Sigmoid colon (tissue), 7 donors: ENCODE measurements around the gene TYMP. TPM values are rescaled to one million over a fixed set of nuclear protein-coding genes. Genes with fewer than 3 reads are reported as not detected.

Source experiments
- DNase-seq: peaks from one replicate; pipeline ENCODE4 v3.0.0-alpha.2; 2019
- H3K27ac ChIP-seq, 4 donors: fragments of 200-600 bp; sonication (generic); one replicate each; pipeline ENCODE4 v1.5.1; 2016 to 2019; ENCODE audit warnings: mild to moderate bottlenecking in 1 of 4
- H3K27me3 ChIP-seq, 3 donors: fragments of 200-600 bp; sonication (generic); one replicate each; pipeline ENCODE4 v1.5.1; 2019; ENCODE audit warnings: mild to moderate bottlenecking in 1 of 3
- H3K36me3 ChIP-seq, 4 donors: fragments of 200-600 bp; sonication (generic); one replicate each; pipeline ENCODE4 v1.5.1; 2016 to 2019
- H3K4me1 ChIP-seq, 4 donors: fragments of 200-600 bp; sonication (generic); one replicate each; pipeline ENCODE4 v1.5.1; 2017 to 2019
- H3K4me3 ChIP-seq, 4 donors: fragments of 200-600 bp; sonication (generic); one replicate each; pipeline ENCODE4 v1.5.1; 2017 to 2019; ENCODE audit warnings: mild to moderate bottlenecking in 2 of 4, moderate library complexity in 1 of 4
- H3K9me3 ChIP-seq, 4 donors: fragments of 200-600 bp in 3 of 4; sonication (generic) in 3 of 4; one replicate each; pipeline versions ENCODE4 v1.5.1 to v1.6.1; 2013 to 2019
- EP300 ChIP-seq, 4 donors: sonication (generic); formaldehyde crosslinking; IDR thresholded peaks; one replicate each; pipeline ENCODE4 v1.6.1; 2017; ENCODE audit warnings: antibody characterized with exemption in 4 of 4
- POLR2A ChIP-seq, 2 donors: fragments of 450-650 bp; IDR thresholded peaks; one replicate each; pipeline ENCODE4 v1.6.1; 2016; ENCODE audit warnings: antibody characterized with exemption in 2 of 2, mild to moderate bottlenecking in 2 of 2, moderate library complexity in 2 of 2
- POLR2AphosphoS5 ChIP-seq, 4 donors: sonication (generic); formaldehyde crosslinking; IDR thresholded peaks; one replicate each; pipeline ENCODE4 v1.6.1; 2017; ENCODE audit warnings: antibody characterized with exemption in 4 of 4
- WGBS, 2 donors: extraction: QIAGEN DNeasy Blood & Tissue Kit; methylation state at CpG; one replicate each; pipeline ENCODE4 v1.1.7; 2013; 5-methylcytosine and 5-hydroxymethylcytosine counted together
- intact Hi-C: fragments of 100-400 bp; cut with DNase I; formaldehyde crosslinking; loops from one replicate; pipeline ENCODE4 v1.15.1; 2023
- polyA plus RNA-seq, 3 donors: library from polyadenylated mRNA; stranded (reverse); fragments of 200-250 nt; gene quantifications; one replicate each; pipeline ENCODE4 v1.2.3, GENCODE V29; 2013
- total RNA-seq, 4 donors: library from RNA; depleted of rRNA; stranded (reverse); fragments of >200 nt; gene quantifications; one replicate each; pipeline ENCODE4 v1.1.0, GENCODE V29; 2016
- TF ChIP-seq, protein P1 (sequence below), 4 experiments: fragments of 450-650 bp in 3 of 4; fragments of 200-600 bp in 1 of 4; IDR thresholded peaks; one replicate each; pipeline ENCODE4 v1.5.1; 2016 to 2019; ENCODE audit warnings: antibody characterized with exemption in 4 of 4, mild to moderate bottlenecking in 3 of 4, moderate library complexity in 2 of 4
- donor health status: healthy with polysubstance abuse.
- donor health status: Bipolar disorder and iron deficiency.
- donor health status: healthy.

Gene TYMP
- total and polyA plus RNA-seq, 7 donors, result 17.4 to 169 (median 23.0) TPM

DNA sequence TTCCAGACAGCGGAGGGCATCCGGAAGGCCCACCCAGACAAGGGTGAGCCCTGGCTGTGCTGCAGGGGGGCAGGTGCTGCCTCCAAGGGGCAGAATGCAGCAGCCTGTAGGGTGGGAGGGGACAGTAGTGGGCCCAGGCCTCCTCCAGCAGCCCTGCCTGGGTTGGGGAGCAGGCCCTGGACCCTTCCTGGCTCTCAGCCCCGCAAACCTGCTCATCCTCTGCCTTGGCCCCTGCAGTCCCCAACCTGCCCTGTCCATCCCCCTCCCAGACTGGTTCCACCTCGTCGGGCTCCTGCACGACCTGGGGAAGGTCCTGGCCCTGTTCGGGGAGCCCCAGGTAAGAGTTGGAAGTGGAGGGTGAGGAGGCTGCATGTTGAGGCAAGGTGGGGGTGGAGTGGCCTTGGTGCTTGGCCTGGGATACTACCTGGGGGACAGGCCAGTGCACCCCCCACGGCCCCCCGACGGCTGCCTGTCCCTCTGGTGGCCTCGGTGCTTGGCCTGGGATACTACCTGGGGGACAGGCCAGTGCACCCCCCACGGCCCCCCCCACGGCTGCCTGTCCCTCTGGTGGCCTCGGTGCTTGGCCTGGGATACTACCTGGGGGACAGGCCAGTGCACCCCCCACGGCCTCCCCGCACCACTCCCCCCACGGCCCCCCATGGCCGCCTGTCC lies 41.7 kb downstream of the TYMP start:
- Histone ChIP-seq H3K4me3 (no peak overlapping the region), H3K4me1 (no peaks in the 10 kb centered on the region), H3K36me3 (no peaks in the 10 kb centered on the region), H3K27me3 (peaks cover 6 to 39% (median 17%) of the 10 kb centered on the region in 3 donors), H3K27ac (no peak overlapping the region), H3K9me3 (no peaks in the 10 kb centered on the region)
- TF ChIP-seq EP300 (IDR thresholded peaks at IDR 0.05) (no peak), POLR2A (IDR thresholded peaks at IDR 0.05) (no peak), POLR2AphosphoS5 (IDR thresholded peaks at IDR 0.05) (no peak)
- TF ChIP-seq, protein P1, sequence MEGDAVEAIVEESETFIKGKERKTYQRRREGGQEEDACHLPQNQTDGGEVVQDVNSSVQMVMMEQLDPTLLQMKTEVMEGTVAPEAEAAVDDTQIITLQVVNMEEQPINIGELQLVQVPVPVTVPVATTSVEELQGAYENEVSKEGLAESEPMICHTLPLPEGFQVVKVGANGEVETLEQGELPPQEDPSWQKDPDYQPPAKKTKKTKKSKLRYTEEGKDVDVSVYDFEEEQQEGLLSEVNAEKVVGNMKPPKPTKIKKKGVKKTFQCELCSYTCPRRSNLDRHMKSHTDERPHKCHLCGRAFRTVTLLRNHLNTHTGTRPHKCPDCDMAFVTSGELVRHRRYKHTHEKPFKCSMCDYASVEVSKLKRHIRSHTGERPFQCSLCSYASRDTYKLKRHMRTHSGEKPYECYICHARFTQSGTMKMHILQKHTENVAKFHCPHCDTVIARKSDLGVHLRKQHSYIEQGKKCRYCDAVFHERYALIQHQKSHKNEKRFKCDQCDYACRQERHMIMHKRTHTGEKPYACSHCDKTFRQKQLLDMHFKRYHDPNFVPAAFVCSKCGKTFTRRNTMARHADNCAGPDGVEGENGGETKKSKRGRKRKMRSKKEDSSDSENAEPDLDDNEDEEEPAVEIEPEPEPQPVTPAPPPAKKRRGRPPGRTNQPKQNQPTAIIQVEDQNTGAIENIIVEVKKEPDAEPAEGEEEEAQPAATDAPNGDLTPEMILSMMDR (IDR thresholded peaks at IDR 0.05), result no peak
- 81 to 86% methylated on average over 18 of the region's 18 CpGs for WGBS, 2 donors
- no peak for DNase-seq
- intact Hi-C loops, result no loop called here

DNA sequence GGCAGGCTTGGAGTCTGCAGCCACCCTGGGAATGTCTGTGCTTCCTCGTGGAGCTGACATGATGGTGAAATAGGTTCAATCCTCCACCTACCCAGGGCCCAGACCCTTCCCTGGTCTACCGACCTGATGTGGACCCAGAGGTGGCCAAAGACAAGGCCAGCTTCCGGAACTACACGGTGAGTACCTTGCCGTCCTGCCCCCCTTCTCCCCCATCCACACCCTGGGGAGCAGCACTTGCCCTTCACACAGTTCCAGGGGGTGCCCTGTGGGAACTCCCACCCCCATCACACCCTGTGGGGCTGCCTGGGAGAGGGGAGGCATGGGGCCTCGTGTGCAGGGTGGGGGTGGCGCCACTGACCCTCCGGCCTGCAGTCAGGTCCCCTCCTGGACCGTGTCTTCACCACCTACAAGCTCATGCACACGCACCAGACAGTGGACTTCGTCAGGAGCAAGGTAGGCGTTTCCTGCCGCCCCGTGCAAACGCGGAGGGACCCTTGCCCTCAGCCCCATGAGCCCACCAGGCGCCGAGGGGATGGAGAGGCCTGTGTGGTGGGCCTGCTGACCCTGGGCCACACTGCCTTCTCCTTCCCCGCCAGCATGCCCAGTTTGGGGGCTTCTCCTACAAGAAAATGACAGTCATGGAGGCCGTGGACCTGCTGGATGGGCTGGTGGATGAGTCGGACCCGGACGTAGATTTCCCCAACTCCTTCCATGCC lies 42.4 kb downstream of the TYMP start:
- Histone ChIP-seq H3K36me3 (no peaks in the 10 kb centered on the region), H3K9me3 (no peaks in the 10 kb centered on the region), H3K27ac (no peak overlapping the region), H3K4me1 (no peaks in the 10 kb centered on the region), H3K27me3 (peaks cover 10 to 46% (median 24%) of the 10 kb centered on the region in 3 donors), H3K4me3 (no peak overlapping the region)
- no peak for TF ChIP-seq POLR2A (IDR thresholded peaks at IDR 0.05)
- TF ChIP-seq POLR2AphosphoS5 (IDR thresholded peaks at IDR 0.05), result no peak
- TF ChIP-seq, protein P1 (IDR thresholded peaks at IDR 0.05), result no peak
- no peak for TF ChIP-seq EP300 (IDR thresholded peaks at IDR 0.05)
- intact Hi-C loops, result no loop called here
- DNase-seq, result no peak
- WGBS, 2 donors, result 86% methylated on average over 23 of the region's 23 CpGs

DNA sequence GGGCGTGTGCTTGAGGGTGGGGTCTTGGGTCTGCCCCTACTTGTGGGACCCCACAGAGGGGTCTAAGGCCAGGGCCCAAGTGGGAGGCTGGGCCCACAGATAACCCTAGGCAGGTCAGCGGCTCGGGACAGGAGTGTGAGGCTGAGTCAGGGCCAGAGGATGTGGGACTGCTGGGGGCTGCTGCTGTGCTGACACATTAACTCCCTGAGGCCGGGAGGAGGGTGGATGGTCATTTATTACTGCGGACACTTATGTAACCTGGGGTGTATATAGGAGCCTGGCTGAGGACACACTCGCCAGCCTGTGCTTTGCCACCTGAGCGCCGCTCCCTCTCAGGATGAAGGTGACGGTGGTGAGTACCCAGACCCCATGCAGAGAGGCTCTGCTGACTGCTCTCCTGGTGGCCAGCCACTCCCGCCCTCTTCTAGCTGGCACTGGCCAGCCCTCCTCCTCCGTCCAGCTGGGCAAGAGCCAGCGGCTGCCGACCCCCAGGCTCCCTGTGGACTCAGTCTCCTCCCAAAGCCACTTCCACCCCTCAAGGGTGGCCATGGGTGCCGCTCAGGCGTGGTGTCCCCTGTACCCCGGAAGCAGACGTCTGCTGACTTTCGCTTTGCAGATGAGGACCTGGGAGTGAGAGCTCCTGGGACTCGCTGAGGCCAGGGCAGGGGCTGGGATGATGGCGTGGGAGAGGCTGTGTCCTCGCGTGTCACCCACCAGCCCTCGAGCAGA lies 43.1 kb downstream of the TYMP start, which contains the start of gene MIOX:
Gene MIOX (plus strand): TSS at position 299 of the 729 bp plus-strand sequence. CDS start 39 bp downstream, at position 338.
- peaks cover 0 to 7% (median 3%) of the 10 kb centered on the region in 4 donors for H3K4me1 ChIP-seq
- no peak within 1 kb of the TSS for H3K4me3 ChIP-seq
- 81 to 84% methylated on average over 23 of the region's 23 CpGs for WGBS, 2 donors
- H3K27ac ChIP-seq, result no peak within 1 kb of the TSS
- intact Hi-C loops, result no loop called here
- DNase-seq, result no peak
- no peaks in the 10 kb centered on the region for H3K9me3 ChIP-seq
- peaks cover 17 to 53% (median 31%) of the 10 kb centered on the region in 3 donors for H3K27me3 ChIP-seq
- no peak for TF ChIP-seq POLR2A (IDR thresholded peaks at IDR 0.05)
- no peak for TF ChIP-seq POLR2AphosphoS5 (IDR thresholded peaks at IDR 0.05)
- no peak for TF ChIP-seq EP300 (IDR thresholded peaks at IDR 0.05)
- H3K36me3 ChIP-seq, result no peaks in the 10 kb centered on the region

DNA sequence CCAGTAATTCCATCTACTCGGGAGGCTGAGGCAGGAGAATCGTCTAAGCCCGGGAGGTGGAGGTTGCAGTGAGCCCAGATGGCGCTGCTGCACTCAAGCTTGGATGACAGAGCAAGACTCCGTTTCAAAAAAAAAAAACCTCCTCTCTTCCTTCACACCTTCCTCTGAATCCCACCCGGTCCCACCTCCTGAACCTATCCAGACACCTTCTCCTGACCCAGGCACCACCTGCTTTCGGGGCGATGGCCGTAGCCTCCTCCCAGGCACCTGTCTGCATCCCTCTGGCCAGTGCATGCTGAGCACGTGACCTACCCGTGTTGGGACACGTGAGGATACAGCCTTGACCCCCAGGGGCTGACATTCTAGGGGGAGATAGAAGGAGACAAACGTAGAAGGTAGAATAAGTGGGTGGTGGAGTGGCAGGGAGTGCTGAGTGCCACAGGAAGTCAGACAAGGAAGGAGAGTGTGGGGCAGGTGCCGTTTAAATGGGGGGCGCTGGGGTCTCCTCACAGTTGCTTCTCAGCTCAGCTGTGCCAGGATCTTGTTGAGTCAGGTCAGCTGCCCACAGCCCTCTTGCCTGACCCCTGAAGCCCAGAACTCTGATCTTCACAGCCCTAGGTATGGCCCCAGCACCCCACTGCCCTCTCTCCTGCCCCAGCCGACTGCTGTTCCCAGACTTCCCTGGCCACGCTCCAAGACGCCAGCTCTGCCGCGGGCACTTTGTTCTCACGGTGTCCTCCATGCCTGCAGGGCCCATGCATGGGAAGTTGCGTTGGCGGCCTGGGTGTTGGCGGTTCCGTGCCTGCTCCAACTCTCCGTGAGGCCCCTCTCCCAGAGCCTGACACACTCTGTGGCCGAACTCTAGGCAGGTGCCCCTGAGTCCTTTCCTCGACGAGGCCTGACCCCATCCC lies 44.3 kb downstream of the TYMP start:
- peaks cover 30 to 66% (median 43%) of the 10 kb centered on the region in 3 donors for H3K27me3 ChIP-seq
- H3K4me3 ChIP-seq, result no peak overlapping the region
- no peak for DNase-seq
- H3K27ac ChIP-seq, result no peak overlapping the region
- H3K9me3 ChIP-seq, result no peaks in the 10 kb centered on the region
- H3K4me1 ChIP-seq, result peaks cover 0 to 16% (median 7%) of the 10 kb centered on the region in 4 donors
- no peaks in the 10 kb centered on the region for H3K36me3 ChIP-seq
- 55 to 73% methylated on average over 29 of the region's 29 CpGs for WGBS, 2 donors
- intact Hi-C loops, result no loop called here
- TF ChIP-seq POLR2A (IDR thresholded peaks at IDR 0.05) (no peak), POLR2AphosphoS5 (IDR thresholded peaks at IDR 0.05) (no peak), EP300 (IDR thresholded peaks at IDR 0.05) (no peak)
- TF ChIP-seq, protein P1 (IDR thresholded peaks at IDR 0.05), result no peak
